HG02973 (cell line): Measurements from ENCODE around the gene MAX.
"Not testable (repeated sequence)": the region's sequence is repeated elsewhere in the genome, so short reads cannot be mapped to it uniquely, and the experiment has no call there.

ENCODE experiments used
- ATAC-seq: cut with Tn5 transposase; IDR thresholded peaks from one replicate; pipeline ENCODE4 v1.9.1; 2021; ENCODE audit warnings: moderate library complexity; ENCODE audit not compliant: unreplicated experiment

Gene MAX

DNA sequence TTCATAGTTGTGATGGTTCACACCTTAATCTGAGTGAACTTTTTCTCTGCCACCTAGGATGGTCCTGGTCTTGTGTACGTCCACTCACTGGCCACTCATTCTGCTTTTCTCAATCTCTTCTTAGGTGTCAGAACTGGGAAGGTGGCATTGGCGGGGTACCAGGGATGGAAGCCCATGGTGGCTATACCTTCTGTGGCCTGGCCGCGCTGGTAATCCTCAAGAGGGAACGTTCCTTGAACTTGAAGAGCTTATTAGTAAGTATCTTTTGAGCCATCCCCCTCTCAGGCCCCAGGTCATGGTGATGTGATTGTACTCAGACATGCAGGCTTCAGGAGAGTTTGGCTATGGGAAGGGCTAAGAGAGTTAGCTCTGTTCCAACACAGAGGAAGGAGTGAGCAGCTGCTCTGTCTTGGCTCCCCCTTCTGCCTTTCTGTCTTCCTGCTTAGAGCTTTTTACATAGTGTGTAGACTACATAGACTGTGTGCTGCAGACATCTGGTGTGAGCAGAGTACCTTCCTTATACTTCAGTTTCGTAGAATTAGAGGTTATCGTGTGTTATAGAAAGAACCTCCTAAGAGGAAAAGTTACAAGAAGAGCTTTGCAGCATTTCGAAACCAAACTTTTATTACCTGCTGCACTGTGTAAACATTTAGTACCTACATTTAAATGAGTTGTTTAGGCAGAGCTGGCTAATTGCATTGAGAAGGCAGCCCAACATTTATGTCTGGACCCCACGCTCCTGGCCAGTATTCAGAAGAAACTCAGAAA is 61.5 kb downstream of the MAX start:
- ATAC-seq: no peak

DNA sequence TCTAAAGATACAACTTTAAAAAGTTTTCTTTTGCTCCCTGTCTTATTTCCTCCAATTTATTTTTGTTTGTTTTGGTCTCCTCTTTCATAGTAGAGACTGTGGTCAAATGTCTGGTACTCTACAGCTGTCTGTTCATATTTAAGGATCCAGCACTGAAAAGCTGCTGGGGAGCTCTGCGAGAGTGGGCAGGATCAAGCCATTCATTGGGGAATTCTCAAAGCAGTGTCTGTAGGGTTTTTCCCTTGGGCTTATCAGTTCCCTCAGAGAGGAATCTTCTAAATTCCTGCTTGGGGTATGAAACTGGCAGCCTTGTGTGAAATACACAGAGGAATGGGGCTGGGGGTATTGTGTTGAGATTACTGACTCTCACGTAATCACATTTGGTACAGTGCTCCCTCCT is 63.4 kb downstream of the MAX start:
- no peak for ATAC-seq

DNA sequence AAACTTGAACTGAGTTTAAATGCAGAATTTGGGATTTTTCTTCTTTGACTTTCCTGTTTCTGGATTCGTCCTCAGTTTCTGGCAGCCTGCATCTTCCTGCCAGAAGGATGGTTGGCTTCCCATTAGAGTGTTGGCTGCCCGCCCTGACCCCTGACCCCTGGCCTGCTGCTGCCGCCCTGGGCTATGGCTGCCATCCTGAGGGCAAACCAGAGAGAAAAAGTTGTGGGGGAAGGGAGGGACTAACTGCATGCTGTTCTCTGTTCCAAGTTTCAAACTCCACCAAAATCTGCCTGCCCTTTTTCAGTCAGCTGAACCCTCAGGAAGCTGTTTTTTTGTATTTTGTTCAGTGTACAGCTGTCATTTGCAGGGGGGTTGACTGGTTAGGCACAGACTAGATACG is 67.3 kb downstream of the MAX start:
- ATAC-seq: no peak

DNA sequence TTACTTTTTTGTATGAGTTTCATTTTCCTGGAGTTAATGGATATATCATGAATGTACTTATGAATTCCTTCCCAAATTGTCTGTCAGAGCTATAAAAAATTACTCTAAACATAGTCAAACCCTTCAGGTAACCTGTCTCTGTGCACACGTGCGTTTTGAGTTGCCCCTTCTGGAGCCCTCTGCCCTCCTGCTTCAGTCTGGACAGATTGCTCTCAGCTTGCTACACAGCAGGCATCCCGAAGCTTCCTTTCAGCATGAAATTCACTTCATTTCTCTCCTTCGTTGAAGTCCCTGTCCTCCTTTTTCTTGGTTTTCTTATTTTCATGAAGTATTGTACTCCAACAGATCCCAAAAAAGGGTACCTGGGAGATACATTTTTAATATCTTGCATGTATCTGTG is 68.3 kb downstream of the MAX start:
- no peak for ATAC-seq

DNA sequence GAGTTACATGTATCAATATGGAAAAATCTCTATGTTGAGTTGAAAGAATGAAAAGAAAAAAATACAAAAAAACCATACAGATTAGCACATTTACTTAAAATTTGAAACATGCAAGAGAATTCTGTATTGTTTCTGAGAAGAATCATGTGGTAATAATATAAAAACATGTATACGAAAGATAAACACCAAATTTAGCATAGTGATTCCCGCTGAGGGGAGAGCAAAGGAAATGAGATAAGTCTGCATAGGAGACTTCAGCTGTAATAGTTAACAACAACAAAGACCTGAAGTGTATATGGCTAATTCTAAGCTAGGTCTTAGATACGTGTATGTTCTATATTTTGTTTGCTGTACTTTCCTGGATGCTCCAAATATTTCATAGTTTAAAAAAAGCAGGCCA is 69.1 kb downstream of the MAX start:
- no peak for ATAC-seq

DNA sequence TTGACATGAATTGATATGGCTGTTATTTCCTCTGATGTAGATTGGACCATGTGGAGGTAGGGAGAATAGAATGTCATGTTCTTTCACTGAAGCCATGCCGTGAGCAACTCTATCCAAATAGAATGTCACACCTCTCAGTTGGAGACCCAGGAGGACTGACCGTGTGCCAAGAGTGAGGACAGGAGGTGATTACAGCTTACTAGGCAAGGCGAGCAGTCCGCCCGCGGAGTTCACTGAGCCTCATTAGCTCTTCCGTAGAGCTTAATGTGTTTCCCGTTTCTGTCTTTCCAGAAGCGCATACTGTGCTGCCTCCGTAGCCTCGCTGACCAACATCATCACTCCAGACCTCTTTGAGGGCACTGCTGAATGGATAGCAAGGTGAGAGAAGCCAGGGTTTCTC is 70.0 kb downstream of the MAX start:
- ATAC-seq: no peak

DNA sequence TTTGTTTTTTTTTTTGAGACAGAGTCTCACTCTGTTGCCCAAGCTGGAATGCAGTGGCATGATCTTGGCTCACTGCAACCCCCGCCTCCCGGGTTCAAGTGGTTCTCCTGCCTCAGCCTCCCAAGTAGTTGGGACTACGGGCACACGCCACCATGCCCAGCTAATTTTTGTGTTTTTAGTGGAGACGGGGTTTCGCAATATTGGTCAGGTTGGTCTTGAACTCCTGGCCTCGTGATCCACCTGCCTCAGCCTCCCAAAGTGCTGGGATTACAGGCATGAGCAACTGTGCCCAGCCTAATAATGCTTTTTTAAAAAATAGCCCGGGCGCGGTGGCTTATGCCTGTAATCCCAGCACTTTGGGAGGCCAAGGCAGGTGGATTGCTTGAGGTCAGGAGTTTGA is 71.0 kb downstream of the MAX start:
- ATAC-seq: not testable (repeated sequence)

DNA sequence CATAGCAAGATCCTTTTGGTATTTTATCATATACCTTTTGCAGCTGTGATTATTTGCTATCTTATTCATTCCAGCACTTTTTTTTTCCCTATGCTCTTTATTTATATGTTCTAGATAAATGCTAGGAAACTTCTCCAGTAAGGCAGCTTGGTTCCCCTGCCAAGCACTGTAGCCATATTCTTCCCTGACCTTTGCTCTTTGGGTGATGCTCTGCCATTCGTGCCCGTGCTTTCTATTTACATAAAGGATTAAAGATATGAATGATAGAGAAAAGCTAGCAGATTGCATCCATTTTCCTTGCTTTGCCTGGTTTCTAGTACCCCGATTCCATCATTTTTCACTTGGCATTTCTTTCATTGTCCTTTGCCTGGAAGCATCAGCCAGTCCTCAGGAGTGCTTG is 73.4 kb downstream of the MAX start:
- ATAC-seq: no peak

DNA sequence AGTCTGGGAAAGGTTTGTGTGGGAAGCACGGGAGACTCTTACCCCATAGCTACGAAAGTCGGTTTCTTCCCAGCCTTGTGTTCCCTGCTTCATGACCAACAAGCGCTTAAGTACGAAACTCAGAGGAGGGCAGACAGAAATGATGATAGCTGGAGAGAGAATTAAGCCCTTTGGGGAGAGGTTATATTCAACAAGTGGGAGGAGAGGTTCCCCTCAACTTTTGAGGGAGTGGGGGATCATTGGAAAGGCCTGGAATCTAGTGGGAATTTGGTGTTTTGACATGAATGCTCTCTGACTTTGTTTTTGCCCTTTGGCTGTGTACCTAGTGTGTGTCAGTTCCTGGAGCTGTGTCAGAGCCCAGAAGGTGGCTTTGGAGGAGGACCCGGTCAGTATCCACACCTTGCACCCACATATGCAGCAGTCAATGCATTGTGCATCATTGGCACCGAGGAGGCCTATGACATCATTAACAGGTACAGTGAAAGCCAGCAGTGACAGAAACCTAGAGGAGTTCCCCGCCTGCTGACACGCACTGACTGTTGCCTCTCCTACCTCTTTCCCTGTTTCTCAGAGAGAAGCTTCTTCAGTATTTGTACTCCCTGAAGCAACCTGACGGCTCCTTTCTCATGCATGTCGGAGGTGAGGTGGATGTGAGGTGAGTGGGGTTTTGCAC is 75.1 kb downstream of the MAX start:
- ATAC-seq: no peak

DNA sequence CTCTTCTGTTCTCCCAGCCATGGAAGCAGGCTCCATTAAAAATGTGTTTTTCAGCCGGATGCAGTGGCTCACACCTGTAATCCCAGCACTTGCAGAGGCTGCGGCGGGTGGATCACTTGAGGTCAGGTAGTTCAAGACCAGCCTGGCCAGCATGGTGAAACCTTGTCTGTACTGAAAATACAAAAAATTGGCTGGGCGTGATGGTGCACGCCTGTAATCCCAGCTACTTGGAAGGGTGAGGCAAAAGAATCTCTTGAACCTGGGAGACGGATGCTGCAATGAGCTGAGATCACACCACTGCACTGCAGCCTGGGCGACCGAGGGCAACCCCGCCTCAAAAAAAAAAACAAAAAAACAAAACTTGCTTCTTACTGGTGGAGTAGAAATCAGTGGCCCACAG is 75.8 kb downstream of the MAX start:
- ATAC-seq: no peak

DNA sequence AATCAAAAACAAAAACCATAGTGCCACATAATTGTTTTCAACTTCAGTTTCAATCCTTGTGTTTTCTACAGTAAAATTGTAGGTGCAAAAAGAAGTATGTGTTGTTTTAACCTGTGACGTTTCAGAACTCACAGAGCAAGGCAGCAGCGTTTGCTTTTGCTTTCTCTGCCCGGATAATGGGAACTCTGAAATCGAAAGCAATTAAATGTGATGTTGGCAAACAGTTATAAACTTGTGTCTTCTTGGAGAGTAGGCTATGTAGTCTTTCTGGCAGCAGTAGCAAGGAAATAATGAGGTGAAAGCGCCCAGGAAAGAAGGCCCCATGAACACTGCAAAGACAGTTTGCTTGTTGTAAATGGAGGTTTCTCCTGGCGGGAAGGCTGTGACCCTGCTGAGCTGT is 76.5 kb downstream of the MAX start:
- ATAC-seq: no peak
